GM19035 (cell line): ENCODE results near the gene DAB2IP.
"Not testable (repeated sequence)": the region's sequence is repeated elsewhere in the genome, so short reads cannot be mapped to it uniquely, and the experiment has no call there.

Experiments
- ATAC-seq: cut with Tn5 transposase; IDR thresholded peaks from one replicate; pipeline ENCODE4 v1.9.1; 2021; ENCODE audit not compliant: unreplicated experiment

The DAB2IP gene

DNA sequence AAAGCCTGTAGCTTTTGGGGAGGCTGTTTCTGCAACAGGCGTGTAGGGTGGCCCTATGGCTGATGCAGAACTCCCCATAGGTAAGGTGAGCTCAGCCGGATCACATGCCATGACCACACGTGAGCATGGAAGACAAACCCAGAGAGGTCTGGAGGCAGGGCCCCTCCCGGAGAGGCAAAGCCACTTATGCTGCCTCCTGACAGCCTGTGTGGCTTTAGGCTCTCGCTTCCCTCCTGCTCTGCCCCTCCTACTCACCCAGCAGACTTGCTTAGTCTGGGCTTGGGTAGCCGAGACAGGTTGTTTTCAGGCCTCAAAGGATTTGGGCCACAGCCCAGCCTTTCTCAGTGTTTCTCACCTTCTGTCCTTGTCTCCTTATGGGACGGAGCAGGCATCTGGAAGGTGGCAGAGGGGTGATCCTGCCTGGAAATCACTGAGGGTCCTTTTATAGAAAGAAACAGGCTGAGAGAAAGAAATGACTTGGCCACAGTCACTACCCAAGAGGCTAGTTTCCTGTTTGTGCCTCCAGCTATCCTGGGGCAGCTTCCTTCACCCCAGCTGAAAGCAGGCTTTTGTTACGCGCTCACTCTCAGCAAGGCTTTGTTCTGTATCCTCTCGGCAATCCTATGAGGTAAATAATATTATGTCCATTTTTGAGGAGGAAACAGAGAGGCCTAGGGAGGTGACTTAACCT lies 89.9 kb downstream of the DAB2IP start:
- no peak for ATAC-seq

DNA sequence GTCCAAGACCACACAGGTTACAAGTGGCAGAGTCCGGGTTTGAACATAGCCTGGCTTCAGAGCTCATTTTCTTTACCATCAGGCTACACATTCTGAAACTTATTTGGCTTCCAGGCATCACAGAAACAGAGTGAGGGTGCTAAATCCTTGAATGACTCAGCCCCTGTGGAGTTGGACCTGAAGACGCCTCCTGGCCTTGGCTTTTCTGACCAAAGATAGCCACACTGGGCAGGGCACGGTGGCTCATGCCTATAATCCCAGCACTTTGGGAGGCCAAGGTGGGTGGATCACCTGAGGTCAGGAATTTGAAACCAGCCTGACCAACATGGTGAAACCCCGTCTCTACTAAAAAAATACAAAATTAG lies 90.5 kb downstream of the DAB2IP start:
- ATAC-seq, result not testable (repeated sequence)

DNA sequence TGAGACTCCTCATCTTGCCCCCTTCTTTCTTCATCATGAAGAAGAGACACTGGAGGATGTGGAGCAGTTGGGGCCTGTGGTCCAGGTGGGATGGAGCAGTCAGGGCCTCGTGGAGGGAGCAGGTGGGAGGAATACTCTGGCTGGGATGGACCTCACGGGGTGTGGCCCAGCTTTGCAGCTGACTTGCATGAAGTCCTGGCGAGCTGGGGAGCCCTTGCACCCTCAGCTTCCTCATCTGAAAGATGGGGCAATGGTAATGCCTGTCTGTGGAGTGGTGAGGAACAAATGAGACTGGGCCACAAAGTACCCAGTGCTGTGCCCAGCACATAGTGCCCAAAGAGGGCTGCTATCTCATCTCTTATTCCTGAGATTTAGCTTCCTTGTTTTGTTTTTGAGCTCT lies 91.5 kb downstream of the DAB2IP start:
- ATAC-seq, result no peak

GRCh38 chr9:121743441-121744001 lies 92.1 kb downstream of the DAB2IP start:
- ATAC-seq, result no peak

- ATAC-seq, result no peak
These were observed 92.7 kb downstream of the DAB2IP start for GRCh38 chr9:121744002-121744686.

GRCh38 chr9:121744687-121745395 lies 93.4 kb downstream of the DAB2IP start:
- ATAC-seq, result no peak

GRCh38 chr9:121745396-121745695 lies 93.9 kb downstream of the DAB2IP start:
- no peak for ATAC-seq

GRCh38 chr9:121746411-121746810 lies 95.0 kb downstream of the DAB2IP start:
- ATAC-seq, result no peak

GRCh38 chr9:121746866-121747265 lies 95.4 kb downstream of the DAB2IP start:
- no peak for ATAC-seq

DNA sequence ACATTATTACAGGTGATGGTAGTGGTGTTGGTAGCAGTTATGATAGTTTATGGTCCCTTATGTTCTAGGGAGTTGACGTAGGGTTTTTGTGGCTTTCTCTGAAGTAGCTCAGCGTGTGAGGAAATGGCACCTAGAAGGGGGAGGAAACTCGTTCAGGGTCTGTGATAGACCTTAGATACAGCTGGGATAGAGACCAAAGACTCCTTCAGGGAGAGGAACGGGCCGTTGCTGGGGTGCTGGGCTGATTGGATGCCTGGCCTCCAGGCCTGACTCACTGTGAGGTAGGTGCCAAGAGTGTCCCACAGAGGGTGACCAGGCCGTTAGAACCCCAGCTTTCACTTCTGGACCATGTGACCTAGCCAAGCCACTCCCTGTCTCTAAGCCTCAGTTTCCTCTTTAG lies 96.6 kb downstream of the DAB2IP start:
- ATAC-seq, result no peak

GRCh38 chr9:121748727-121749423 lies 97.4 kb downstream of the DAB2IP start:
- no peak for ATAC-seq

DNA sequence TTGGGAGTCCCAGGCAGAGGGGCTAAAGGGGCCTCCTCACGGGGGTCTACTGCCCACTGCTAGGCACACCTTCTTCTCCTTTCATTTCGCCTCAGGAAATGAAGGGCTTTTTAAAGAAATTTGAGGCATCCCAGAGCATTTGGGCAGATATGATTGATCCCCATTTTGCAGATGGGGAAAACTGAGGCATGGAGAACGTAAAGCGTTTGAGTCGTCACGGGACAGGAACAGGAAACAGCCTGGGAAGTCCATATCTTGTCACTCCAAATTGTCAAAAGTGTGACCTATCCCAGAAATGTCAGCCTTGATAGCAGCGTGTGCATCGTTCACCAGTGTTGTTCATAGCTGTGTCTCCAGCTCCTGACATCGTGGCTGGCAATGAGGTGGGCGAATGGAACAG lies 98.2 kb downstream of the DAB2IP start:
- ATAC-seq, result no peak

DNA sequence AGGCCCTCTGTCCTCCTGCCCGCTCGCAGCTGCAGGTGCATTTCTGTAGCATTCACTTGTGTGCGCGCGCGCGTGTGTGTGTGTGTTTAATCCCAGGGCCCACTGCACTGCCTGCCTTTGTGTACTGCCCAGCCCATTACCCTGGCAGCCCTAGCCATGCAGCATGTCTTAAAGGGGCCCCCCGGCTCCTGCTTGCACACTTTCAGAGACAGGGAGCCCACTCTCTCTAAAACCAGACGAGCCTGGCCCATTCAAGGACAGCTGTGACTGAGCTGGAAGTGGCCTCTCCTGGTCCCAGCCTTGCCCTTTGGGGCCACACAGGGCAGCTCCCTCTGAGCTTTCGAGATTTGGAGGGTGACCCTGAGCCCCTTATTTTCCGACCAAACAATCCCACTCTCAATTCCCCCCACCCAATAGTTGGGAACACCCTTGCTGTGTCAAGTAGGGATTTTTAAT lies 98.9 kb downstream of the DAB2IP start:
- no peak for ATAC-seq

- ATAC-seq, result no peak
These were observed 99.5 kb downstream of the DAB2IP start for GRCh38 chr9:121750715-121751623.

GRCh38 chr9:121751686-121752445 lies 100.4 kb downstream of the DAB2IP start:
- ATAC-seq, result no peak

GRCh38 chr9:121752929-121753328 lies 101.5 kb downstream of the DAB2IP start:
- ATAC-seq, result no peak

DNA sequence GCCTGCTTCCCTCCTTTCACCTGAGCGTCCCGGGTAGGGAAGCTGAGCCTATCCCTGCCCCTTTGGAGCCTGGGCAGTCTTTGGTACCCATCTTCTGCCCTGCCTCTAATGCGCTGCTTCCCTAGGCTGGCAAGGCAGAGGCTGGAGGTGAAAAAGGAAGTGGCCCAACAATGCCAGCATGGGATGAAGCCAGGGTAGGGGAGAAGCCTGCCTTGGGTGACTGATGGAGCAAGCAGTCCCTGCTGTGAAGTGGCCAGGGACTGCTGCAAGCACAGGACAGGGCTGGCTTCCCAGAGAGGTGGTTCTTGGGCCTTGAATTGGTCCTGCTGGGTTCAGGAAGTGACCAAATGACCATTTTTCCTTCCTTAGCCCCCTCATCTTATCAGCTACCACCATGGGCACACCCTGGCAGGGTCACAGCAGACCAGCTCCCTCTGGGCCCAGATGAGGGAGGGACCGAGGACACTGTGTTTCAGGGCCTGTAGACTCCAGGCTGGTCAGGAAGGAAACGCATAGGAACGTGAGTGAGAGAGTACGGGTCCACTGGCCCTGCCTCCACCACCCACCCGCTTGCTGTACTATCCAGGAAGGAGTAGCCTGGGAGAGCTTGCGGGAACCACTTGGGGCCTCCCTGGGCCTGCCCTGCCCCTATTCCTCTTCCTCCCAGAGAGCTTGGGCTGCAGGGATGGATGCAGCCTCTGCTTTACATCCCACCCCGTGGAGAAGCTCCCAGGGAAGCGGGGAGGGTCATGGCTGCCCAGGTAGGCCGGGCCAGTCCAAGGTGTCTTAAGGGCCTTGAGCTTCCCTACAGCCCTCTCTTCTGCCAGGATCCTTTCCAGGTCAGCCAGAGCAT lies 102.6 kb downstream of the DAB2IP start:
- no peak for ATAC-seq

- ATAC-seq, result no peak
These were observed 103.4 kb downstream of the DAB2IP start for GRCh38 chr9:121754655-121755436.
